ENCODE measurements around the gene ABCB6.

- TF ChIP-seq, protein P1, sequence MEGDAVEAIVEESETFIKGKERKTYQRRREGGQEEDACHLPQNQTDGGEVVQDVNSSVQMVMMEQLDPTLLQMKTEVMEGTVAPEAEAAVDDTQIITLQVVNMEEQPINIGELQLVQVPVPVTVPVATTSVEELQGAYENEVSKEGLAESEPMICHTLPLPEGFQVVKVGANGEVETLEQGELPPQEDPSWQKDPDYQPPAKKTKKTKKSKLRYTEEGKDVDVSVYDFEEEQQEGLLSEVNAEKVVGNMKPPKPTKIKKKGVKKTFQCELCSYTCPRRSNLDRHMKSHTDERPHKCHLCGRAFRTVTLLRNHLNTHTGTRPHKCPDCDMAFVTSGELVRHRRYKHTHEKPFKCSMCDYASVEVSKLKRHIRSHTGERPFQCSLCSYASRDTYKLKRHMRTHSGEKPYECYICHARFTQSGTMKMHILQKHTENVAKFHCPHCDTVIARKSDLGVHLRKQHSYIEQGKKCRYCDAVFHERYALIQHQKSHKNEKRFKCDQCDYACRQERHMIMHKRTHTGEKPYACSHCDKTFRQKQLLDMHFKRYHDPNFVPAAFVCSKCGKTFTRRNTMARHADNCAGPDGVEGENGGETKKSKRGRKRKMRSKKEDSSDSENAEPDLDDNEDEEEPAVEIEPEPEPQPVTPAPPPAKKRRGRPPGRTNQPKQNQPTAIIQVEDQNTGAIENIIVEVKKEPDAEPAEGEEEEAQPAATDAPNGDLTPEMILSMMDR (conservative IDR thresholded peaks at IDR 0.05; ENCODE audit: low read depth, low read length), result no peak
- no peak for TF ChIP-seq EZH2 (IDR thresholded peaks at IDR 0.05; ENCODE audit: low read length, unreplicated experiment)
Observed at GRCh38 chr2:219244789-219245147, 26.0 kb upstream of the ABCB6 start.
